ENCODE data around the gene TMEM87A.

The TMEM87A gene

DNA sequence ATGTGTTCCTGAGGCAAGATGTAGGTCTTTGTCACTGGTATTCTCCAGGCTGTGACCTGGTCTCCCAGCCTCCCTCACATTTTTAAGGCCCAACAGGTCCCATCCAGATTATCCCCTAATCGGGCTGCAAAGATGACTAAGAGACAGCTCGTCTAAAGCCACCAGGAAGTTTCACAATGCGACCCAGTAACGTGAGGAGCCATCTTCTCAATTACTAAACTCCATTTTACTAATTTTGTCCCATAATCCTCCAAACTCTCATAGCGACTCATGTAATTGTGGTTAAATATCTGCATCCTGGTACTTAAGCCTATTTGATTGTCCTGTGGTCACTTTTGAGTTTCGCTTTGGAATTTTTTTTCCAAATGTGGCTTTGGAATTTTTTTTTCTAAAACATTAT is 108.1 kb downstream of the TMEM87A start:
- DNase-seq (ENCODE audit: low read depth, low spot score): no peak

DNA sequence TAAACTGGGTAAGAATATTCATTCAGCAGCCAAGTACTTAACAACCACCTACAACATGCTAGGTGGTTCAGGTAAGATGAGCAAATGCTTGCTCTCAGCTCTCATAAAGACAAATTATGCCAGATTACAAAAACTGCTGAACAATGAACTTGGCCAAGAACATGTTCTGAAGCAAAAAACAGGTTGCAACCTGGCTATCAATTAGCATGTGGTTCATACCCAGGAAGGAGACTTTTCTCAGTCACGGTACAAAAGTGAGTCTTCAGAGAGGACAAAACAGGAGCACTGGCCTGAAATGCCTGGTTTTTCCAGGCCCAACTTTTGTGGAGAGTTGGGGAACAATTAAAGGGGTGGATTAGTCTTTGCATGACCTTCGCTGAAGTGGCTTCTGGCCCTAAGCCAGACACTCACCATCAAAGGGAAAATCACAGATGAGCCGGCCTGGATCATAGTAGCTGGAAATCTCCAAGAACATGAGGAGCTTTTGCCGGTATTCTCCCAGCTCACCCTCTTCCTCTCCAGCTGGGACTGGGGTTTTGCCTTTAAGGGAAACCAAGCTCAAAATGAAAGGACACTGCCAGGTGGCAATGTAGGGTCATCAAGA is 109.2 kb downstream of the TMEM87A start:
- DNase-seq (ENCODE audit: low read depth, low spot score): no peak

- no peak for DNase-seq (ENCODE audit: low read depth, low spot score)
Measured at GRCh38 chr15:42163291-42163690, 109.9 kb downstream of the TMEM87A start.
